Measurements from ENCODE around the gene OCA2.

Gene OCA2

DNA sequence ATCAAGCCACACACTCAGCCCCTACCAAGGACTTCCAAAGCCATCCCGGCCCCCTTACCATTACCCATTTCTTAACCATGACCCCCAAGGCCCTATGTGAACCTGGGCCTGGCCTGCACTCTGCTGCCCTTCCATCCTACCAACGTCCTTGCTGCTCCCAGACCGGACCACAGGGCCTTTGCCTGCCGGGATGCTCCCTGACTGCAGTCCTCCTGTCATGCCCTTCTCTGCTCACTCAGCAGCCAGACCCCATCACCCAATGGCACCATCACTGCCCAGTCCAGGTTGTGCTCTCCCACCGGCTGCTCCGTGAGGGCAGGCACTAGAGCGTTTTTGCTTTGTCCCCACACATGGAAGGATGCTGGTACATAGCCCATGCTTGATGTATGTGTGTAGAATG is 73.7 kb downstream of the OCA2 start:
- in situ Hi-C loops (cut with MboI; ENCODE audit: low sequenced_read_pairs), result no loop called here
- no peak for DNase-seq (ENCODE audit: low spot score in 2 of 2)
- H3K9me3 ChIP-seq, result no peaks in the 10 kb centered on the region
- no peaks in the 10 kb centered on the region for H3K27me3 ChIP-seq (ENCODE audit: low read depth)
- H3K4me3 ChIP-seq, result no peak overlapping the region
- peaks cover 2% of the 10 kb centered on the region; the same call in 1 of the 2 replicates for H3K4me1 ChIP-seq
- no peaks in the 10 kb centered on the region for H3K36me3 ChIP-seq (replicated peaks)

DNA sequence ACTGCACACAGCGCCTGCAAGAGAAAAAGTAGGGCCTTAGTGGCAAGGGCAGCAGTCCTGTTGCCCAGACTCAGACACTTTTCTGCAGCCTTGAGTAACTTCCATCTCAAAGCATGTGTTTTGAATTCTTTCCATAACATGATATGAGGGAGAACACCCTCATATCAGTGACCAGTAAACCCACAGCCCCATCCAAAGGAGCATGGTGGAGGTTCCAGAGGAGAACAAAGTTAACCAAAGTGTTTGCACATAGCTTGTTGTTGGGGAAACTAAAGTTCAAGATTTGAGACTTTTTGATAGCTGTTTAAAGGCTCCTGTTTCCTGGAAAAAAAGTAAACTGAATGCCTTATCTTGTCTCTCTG is 74.2 kb downstream of the OCA2 start:
- in situ Hi-C loops (cut with MboI; ENCODE audit: low sequenced_read_pairs), result no loop called here
- H3K36me3 ChIP-seq (replicated peaks), result no peaks in the 10 kb centered on the region

DNA sequence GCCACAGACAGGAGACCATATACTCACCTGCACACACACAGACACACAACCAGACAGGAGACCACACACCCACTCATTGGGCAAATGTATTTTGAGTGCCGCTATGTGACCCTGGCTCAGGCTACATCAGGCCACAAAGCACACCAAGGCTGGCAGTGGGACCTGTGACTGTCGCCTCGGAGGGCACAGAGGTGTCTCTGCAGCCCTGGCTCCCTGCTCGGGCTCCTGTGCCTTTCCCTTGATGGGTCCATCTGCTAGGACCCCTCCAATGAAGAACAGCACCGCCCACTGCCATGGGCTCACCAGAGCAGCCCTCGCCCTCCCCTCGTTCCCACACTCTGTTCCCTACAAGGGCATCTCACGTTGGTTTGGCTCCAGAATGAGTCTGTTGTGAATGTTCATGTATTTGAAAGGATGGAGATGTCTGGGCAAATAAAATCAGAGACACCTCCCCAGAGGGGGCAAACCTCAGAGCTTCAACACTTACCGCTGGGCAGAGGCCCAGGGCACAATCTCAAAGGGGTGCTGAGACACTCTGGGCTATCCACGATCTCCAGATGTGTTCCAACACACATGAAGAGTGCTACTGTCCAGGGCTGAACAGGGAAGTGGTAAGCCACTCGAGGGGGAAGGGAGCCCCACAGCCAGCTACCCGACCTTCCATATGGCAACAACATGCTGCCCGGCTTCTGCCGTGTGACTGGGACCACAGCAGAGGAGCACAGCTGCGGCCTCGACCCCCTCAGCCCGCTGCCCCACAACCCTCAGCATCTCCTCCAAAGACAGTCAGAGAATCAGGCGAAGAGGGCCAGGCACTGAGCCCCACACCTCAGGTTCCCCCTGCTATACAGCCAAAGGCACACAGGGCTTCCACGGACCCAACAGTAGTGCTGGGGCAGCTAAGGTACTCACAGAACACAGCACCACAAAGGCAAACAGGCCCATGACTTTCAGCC is 74.9 kb downstream of the OCA2 start:
- in situ Hi-C loops (cut with MboI; ENCODE audit: low sequenced_read_pairs), result no loop called here
- Histone ChIP-seq H3K27me3 (ENCODE audit: low read depth) (no peaks in the 10 kb centered on the region), H3K9me3 (no peaks in the 10 kb centered on the region), H3K4me1 (no peaks in the 10 kb centered on the region), H3K4me3 (no peak overlapping the region), H3K36me3 (replicated peaks) (no peaks in the 10 kb centered on the region)
- DNase-seq (ENCODE audit: low spot score in 2 of 2), result no peak

More for the DNA sequence above, 74.2 kb downstream of the OCA2 start:
- H3K4me1 ChIP-seq, result no peaks in the 10 kb centered on the region
- no peaks in the 10 kb centered on the region for H3K27me3 ChIP-seq (ENCODE audit: low read depth)
- H3K4me3 ChIP-seq, result no peak overlapping the region
- H3K9me3 ChIP-seq, result no peaks in the 10 kb centered on the region
- no peak for DNase-seq (ENCODE audit: low spot score in 2 of 2)

DNA sequence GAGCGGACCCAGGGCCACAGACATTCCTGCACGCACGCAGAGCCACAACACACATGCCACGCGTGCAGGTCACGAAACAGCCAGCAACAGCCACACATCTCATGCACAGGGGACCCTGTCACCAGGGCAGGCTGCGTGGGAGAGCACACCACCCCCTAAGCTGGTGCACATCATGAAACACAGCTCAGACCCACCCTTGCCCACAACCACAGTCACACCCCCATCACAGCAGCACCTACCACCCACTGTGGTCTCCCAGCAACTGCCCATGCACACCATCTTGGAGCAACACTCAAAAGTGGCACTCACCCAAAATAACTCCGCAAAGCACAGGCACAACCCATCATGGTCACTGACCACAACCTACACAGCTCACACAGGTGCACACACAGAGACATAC is 75.7 kb downstream of the OCA2 start:
- in situ Hi-C loops (cut with MboI; ENCODE audit: low sequenced_read_pairs), result no loop called here
- no peaks in the 10 kb centered on the region for H3K36me3 ChIP-seq (replicated peaks)
- H3K9me3 ChIP-seq, result no peaks in the 10 kb centered on the region
- no peaks in the 10 kb centered on the region for H3K4me1 ChIP-seq
- H3K4me3 ChIP-seq, result no peak overlapping the region
- no peak for DNase-seq (ENCODE audit: low spot score in 2 of 2)
- H3K27me3 ChIP-seq (ENCODE audit: low read depth), result no peaks in the 10 kb centered on the region

DNA sequence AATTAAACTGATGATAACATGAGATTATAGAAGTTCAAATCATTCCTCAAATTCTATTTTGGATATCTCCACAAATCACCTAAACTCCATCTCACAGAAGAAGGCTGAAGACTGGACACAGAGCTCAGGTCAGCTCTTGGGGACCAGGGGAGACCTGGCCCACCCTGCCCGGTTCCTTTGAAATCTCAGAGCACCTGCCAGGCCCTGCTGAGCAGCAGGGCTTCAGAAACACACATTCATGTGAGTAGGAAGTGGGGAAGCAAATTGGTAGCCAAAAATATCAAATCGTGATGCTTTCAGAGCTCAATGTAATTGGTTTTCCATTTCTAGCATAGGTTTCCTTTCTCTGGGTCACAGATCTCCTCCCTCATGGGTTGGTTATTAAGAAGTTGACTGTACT is 76.2 kb downstream of the OCA2 start:
- Histone ChIP-seq H3K36me3 (replicated peaks) (no peaks in the 10 kb centered on the region), H3K27me3 (ENCODE audit: low read depth) (no peaks in the 10 kb centered on the region), H3K9me3 (no peaks in the 10 kb centered on the region), H3K4me3 (no peak overlapping the region), H3K4me1 (no peaks in the 10 kb centered on the region)
- in situ Hi-C loops (cut with MboI; ENCODE audit: low sequenced_read_pairs), result no loop called here
- no peak for DNase-seq (ENCODE audit: low spot score in 2 of 2)

DNA sequence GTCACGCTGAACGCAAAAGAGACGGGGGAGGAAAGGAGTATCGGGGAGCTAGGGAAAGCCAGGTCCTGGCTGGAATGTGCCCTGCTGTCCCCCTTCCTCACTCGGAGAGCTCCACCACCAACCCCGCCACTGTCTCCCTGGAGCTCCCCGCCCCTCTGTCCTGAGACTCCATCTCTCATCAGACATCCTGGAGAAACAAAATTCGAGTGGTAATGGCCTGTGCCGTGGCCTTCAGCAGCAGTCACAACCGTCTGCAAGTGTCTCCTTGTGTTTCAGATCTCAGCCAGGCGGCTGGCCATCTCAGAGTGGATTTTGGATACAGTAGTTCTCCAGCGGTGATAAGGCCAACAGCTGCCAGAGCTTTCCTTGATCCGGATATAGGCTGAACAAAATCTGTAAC is 76.9 kb downstream of the OCA2 start:
- no peak overlapping the region for H3K4me3 ChIP-seq
- H3K4me1 ChIP-seq, result no peaks in the 10 kb centered on the region
- H3K9me3 ChIP-seq, result no peaks in the 10 kb centered on the region
- H3K36me3 ChIP-seq (replicated peaks), result no peaks in the 10 kb centered on the region
- in situ Hi-C loops (cut with MboI; ENCODE audit: low sequenced_read_pairs), result no loop called here
- no peaks in the 10 kb centered on the region for H3K27me3 ChIP-seq (ENCODE audit: low read depth)
- no peak for DNase-seq (ENCODE audit: low spot score in 2 of 2)

DNA sequence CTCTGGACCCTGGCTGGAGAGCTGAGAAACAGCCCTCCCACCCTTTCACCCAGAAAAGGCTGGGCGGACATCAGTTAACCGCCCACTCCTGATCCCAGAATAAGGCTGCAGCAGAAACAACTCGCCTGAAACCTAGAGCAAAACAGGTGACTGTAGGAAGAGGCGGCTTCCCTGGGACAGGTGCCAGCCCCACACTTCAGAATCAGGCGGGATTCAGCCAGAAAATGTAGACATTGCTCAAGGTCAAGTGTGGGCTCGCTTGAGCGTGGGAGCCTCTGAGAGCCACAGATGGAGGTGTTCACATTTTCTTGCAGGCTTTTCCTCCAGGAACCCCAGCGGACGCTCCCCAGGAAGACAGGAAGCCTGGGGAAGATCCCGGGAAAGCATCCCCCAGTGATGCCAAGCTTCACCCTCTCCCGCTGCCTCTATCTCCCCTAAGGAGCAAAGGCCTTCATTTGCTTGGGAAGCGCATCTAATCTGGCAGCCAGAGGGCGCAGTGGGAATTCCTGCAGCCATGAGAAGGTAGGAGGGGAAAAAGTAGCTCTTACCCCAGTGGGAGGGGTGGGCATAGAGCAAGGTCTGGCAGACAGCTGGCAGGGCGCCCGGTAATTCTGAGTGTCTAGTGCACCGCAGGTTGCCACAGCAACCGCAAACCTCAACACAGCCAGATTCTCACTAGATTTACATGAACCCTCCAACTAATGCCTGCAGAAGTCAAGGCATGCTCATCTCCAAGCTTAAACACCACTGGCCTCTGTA is 77.7 kb downstream of the OCA2 start:
- in situ Hi-C loops (cut with MboI; ENCODE audit: low sequenced_read_pairs), result no loop called here
- Histone ChIP-seq H3K4me3 (no peak overlapping the region), H3K9me3 (no peaks in the 10 kb centered on the region), H3K27me3 (ENCODE audit: low read depth) (no peaks in the 10 kb centered on the region), H3K4me1 (no peaks in the 10 kb centered on the region), H3K36me3 (replicated peaks) (no peaks in the 10 kb centered on the region)
- peak; percentile 78 to 96 for DNase-seq (ENCODE audit: low spot score in 2 of 2)

DNA sequence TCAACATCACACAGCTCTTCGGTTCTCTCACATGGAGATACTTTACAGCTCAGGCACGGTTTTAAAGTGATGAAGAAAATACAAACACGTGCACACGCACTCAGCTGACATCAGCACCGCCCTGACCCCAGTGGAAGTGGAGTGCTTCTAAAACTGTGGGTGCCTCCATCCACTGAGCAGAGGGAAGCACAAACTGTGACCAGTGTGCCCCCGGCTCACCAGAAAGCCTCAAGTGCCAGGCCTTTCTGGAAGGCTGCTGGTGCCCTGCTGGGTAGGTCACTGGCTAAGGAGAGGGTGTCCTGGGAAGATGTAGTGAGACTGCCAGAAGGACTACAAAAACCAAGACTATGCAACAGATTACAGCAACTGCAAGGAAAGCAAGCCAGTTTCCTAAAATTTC is 78.5 kb downstream of the OCA2 start:
- Histone ChIP-seq H3K9me3 (no peaks in the 10 kb centered on the region), H3K36me3 (replicated peaks) (no peaks in the 10 kb centered on the region), H3K4me3 (no peak overlapping the region), H3K27me3 (ENCODE audit: low read depth) (no peaks in the 10 kb centered on the region), H3K4me1 (no peaks in the 10 kb centered on the region)
- in situ Hi-C loops (cut with MboI; ENCODE audit: low sequenced_read_pairs), result no loop called here
- no peak for DNase-seq (ENCODE audit: low spot score in 2 of 2)

DNA sequence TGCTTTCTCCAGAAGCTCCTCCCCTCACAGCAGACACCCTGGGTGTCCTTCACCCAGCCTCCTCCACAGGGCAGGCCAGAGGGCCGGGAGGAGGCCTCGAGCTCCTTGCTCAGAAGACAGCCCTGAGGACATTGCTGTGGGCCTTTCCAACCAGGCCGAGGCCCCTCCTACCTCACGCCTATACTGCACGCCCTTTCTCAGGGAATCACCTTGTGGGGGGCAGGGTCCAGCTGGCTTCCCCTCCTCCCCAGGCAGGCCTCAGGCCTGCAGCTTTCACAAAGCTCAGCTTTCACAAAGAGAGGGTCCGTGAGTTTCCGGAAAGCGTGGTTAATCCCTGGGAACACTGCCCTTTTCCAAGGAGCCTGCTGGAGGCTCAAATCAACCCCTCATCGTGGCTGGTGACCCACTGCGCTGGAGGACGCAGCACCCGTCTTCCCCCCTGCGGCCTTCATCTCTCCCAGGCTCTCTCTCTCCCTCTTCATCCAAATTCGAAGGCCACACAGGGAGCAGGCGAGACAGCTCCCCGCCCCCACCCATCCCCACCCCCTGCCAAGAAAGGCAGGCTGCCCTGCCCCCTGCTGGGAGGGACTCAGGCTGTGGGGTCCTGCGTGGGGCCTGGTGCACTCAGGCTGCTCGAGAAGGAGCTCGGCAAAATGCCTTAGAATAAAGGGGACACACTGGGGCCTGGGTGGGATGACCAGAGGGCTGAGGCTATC is 79.4 kb downstream of the OCA2 start:
- no peaks in the 10 kb centered on the region for H3K4me1 ChIP-seq
- in situ Hi-C loops (cut with MboI; ENCODE audit: low sequenced_read_pairs), result no loop called here
- no peak for DNase-seq (ENCODE audit: low spot score in 2 of 2)

DNA sequence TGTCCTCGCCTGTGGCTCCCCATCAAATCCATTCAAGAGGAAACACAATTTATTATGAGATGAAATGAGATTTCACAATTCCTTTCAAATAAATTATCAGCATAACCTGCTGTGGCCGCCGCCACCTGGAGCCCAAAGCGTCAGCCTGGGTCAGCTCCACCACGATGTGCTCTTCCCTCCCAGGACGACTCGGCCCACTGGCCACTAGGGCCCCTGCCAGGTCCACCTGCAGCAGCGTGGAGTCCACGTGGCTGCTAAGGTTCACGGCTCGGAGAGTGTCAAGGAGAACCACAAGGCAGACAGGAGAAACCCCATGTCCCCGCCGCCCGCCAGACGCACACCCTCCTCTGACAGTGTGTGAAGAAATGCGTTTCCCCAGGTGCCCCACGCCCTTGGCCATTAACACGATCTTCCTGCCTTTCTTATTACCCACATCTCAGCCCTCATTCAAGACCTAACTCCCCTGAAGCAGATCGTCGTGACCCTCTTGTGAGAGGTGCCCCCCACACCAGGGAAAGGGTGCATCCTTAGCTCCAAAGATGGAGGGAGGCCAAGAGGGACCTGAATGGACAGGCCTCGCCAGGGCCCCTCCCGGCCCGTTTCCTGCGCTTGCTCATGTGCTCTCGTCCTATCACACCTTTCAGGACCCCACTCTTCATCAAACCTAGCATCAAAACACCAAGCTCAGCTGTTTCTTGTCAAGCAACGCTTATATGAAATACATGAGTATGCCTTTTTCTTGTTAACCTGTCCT is 80.6 kb downstream of the OCA2 start:
- Histone ChIP-seq H3K4me3 (no peak overlapping the region), H3K27me3 (ENCODE audit: low read depth) (no peaks in the 10 kb centered on the region), H3K9me3 (no peaks in the 10 kb centered on the region), H3K4me1 (no peaks in the 10 kb centered on the region), H3K36me3 (replicated peaks) (no peaks in the 10 kb centered on the region)
- in situ Hi-C loops (cut with MboI; ENCODE audit: low sequenced_read_pairs), result no loop called here
- DNase-seq (ENCODE audit: low spot score in 2 of 2), result no peak

More for the DNA sequence above, 79.4 kb downstream of the OCA2 start:
- Histone ChIP-seq H3K27me3 (ENCODE audit: low read depth) (no peaks in the 10 kb centered on the region), H3K9me3 (no peaks in the 10 kb centered on the region), H3K4me3 (no peak overlapping the region), H3K36me3 (replicated peaks) (no peaks in the 10 kb centered on the region)

DNA sequence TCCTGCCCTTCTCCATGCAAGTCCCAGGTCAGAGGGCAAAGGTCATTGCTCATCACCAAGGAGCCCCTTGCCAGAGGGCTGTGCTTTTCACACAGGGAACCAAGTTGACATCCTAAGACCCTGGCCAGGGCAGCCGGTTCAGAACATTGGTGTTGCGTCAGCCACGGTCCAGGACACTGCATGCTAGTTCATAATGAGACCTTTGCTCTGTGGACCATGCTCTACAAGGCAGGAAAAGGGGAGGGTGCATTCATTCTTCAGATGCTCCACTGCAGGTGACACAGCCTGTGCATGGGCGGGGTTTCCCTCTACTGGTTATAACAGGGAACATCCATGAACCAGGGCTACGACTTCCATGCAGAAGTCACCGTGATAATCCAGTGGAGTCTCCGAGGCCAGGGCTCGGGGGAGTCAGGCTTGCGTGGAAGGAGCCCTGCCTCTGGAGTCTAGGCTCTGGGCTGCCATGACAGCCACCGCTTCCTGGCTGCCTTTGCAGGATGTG is 81.6 kb downstream of the OCA2 start:
- peak in 1 of 2 experiments; percentile 25 for DNase-seq (ENCODE audit: low spot score in 2 of 2)

DNA sequence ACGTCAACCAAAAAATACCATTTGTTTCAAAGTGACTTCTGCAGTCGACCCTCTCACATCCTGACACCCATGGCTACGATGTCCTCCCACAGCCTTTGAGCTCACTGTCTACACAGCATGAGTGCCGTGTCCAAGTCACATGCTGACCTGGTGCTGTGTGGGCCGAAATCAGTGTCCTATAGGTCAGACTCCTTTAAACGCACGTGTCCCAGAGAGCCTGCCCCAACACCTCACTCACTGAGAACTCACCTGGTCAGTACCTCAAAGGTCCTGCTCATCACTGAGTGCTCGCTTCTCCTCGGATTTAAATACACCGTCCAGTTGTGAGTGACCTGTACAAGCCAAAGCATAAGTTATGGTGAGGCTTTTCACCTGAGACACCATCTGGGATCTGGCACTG is 83.3 kb downstream of the OCA2 start:
- no peak for DNase-seq (ENCODE audit: low spot score in 2 of 2)
- Histone ChIP-seq H3K4me3 (no peak overlapping the region), H3K36me3 (replicated peaks) (no peaks in the 10 kb centered on the region), H3K9me3 (no peaks in the 10 kb centered on the region), H3K27me3 (ENCODE audit: low read depth) (no peaks in the 10 kb centered on the region), H3K4me1 (no peaks in the 10 kb centered on the region)
- in situ Hi-C loops (cut with MboI; ENCODE audit: low sequenced_read_pairs), result no loop called here

More for the DNA sequence above, 81.6 kb downstream of the OCA2 start:
- Histone ChIP-seq H3K9me3 (no peaks in the 10 kb centered on the region), H3K4me3 (no peak overlapping the region), H3K36me3 (replicated peaks) (no peaks in the 10 kb centered on the region), H3K27me3 (ENCODE audit: low read depth) (no peaks in the 10 kb centered on the region), H3K4me1 (no peaks in the 10 kb centered on the region)
- in situ Hi-C loops (cut with MboI; ENCODE audit: low sequenced_read_pairs), result no loop called here

DNA sequence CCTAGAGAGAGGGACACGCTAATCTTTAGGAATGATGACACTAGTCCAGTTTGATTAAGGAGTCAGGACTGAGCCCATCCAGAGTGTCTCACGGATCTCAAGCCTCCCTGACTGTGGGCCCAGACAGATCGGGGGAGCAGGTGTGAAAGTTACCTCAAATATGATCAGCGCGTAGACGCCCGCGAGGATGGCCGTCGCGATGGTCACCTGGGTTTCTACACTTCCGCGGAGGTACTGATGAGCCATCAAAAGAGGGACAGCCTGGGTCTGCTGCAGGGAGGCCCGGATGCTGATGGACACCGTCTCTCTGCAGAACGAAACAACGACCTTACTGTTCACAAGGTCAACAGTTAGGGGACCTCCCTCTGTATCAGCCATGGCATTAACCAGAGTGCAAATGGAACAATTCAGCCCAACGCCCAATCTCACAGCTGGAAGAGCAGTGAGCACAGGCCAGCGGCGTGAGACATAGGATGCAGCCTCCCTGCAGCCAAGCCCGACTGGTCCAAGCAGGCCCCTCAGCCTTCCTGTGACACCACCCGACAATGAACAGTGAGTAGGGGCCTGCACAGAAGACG is 84.4 kb downstream of the OCA2 start:
- in situ Hi-C loops (cut with MboI; ENCODE audit: low sequenced_read_pairs), result no loop called here
- DNase-seq (ENCODE audit: low spot score in 2 of 2), result no peak

More for the DNA sequence above, 84.4 kb downstream of the OCA2 start:
- H3K36me3 ChIP-seq (replicated peaks), result no peaks in the 10 kb centered on the region
- no peaks in the 10 kb centered on the region for H3K4me1 ChIP-seq
- H3K9me3 ChIP-seq, result no peaks in the 10 kb centered on the region
- no peak overlapping the region for H3K4me3 ChIP-seq
- H3K27me3 ChIP-seq (ENCODE audit: low read depth), result no peaks in the 10 kb centered on the region

Measured in HAP-1 (cell line).